SIG-M5 (cell line): Measurements from ENCODE around the gene PTCRA.

ENCODE experiments used
- DNase-seq: peaks from one replicate; lab custom pipeline; 2025; lab: John Stamatoyannopoulos, UW

Gene PTCRA

DNA sequence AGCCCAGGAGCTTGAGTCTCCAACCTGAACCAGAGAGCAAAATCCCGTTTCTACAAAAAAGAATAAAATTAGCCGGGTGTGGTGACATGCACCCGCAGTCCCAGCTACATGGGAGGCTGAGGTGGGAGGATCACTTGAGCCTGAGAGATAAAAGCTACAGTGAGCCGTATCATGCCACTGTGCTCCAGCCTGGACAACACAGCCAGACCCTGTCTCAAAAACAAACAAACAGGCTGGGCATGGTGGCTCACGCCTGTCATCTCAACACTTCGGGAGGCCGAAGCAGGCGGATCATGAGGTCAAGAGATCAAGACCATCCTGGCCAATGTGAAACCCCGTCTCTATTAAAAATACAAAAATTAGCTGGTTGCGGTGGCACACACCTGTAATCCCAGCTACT is 11.4 kb upstream of the PTCRA start:
- DNase-seq = no peak

- no peak for DNase-seq
Measured at GRCh38 chr6:42907336-42907735, 8.5 kb upstream of the PTCRA start.

GRCh38 chr6:42909835-42910234 is 6.0 kb upstream of the PTCRA start:
- DNase-seq = no peak

- no peak for DNase-seq
Measured at GRCh38 chr6:42911171-42912021, 4.5 kb upstream of the PTCRA start.

DNA sequence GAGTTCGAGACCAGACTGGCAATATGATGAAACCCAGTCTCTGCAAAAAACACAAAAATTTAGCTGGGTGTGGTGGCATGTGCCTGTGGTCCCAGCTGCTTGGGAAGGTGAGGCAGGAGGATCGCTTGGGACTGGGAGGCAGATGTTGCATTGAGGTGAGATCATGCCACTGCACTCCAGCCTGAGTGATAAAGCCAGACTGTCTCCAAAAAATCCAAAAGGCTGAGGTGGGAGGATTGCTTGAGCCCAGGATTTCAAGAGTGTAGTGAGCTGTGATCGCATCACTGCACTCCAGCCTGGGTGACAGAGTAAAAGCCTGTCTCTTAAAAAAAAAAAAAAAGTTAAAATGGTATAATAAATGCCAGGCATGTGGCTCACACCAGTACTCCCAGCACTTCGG is 1.3 kb upstream of the PTCRA start:
- no peak for DNase-seq

GRCh38 chr6:42916288-42916687 is 435 bp downstream of the PTCRA start:
- no peak for DNase-seq

- no peak for DNase-seq
Measured at GRCh38 chr6:42921801-42922200, 5.9 kb downstream of the PTCRA start.

DNA sequence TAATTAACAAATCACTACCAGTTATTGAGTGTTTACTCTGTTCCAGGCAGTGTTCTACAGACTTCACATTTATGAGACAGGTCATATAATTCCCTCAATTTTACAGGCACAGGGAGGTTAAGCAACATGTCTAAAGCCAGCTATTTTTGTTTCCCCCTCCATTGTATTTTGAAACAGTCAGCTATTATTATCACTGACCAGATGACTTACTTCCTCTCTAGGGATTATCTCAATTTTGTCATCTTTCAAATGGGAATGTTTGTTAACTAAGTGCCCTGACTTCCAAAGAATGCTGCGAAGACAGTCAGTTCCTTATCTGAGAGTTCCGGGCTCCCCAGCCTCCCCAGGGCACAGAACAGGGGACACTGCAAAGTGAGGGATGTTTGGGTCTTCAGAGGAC is 7.8 kb downstream of the PTCRA start:
- DNase-seq = peak; percentile 8

DNA sequence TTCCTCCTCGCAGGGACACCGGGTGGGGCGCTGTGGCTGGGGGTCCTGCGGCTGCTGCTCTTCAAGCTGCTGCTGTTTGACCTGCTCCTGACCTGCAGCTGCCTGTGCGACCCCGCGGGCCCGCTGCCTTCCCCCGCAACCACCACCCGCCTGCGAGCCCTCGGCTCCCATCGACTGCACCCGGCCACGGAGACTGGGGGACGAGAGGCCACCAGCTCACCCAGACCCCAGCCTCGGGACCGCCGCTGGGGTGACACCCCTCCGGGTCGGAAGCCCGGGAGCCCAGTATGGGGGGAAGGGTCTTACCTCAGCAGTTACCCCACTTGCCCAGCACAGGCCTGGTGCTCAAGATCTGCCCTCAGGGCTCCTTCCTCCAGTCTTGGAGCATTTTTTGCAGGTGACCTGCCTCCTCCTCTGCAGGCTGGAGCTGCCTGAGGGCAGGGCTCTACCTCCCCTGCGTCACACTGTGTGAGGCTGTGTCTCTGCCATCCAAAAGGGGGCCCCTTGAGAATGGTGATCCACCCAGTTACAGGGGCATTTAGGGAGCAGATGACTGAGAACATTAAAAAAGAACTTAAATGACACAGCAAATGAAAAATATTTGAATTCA is 9.5 kb downstream of the PTCRA start:
- no peak for DNase-seq

- peak; percentile 92 for DNase-seq
Measured at GRCh38 chr6:42928986-42929820, 13.3 kb downstream of the PTCRA start, which contains the start of gene CNPY3. CNPY3 (plus strand) TSS chr6:42929480; CDS start chr6:42929571, 91 bp downstream.

DNA sequence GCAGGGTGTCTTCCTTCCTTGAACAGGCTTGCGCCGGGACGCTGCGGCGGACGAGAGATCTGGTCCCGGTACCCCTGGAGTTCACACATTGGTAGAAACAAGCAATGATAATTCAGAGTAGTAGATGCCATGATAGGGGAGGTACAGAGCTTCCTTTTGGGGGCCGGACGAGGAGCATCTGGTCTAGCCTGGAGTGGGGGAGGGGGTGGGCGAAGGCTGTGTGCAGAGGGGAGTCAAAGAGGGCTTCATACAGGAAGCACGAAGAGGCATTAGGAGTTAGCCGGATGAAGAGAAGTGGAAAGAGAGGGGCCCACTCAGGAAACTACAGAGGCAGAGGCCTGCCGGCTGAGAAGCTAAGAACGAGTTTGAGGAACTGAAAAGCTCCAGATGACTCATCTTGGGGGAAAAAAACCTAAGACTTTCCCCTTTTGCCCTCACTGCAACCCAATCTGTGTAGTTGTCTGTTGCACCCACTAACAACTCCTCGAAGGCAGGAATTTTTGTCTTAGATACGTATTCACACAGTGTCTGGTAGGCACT is 14.0 kb downstream of the PTCRA start:
- peak; percentile 94 for DNase-seq

GRCh38 chr6:42932412-42932811 is 16.6 kb downstream of the PTCRA start:
- DNase-seq = no peak

DNA sequence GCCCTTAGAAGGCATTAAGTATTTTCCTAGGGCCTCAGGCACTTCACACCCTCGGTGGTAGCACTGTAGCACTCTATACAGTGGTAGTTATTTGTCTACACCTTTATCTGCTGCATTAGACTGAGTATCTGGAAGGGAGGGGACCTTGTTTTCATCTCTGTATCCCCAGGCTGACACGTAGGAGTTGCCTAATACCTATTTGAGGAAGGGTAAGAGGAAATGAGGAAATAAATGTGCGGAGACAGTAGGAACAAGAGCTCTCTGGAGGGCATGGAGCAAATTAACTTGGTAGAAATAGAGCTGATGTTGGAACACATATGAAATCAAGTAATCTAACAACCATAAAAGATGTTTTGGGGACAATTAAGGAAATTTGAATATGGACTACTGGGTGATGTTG is 17.4 kb downstream of the PTCRA start:
- DNase-seq = peak; percentile 58

GRCh38 chr6:42935322-42935721 is 19.5 kb downstream of the PTCRA start:
- DNase-seq = no peak

DNA sequence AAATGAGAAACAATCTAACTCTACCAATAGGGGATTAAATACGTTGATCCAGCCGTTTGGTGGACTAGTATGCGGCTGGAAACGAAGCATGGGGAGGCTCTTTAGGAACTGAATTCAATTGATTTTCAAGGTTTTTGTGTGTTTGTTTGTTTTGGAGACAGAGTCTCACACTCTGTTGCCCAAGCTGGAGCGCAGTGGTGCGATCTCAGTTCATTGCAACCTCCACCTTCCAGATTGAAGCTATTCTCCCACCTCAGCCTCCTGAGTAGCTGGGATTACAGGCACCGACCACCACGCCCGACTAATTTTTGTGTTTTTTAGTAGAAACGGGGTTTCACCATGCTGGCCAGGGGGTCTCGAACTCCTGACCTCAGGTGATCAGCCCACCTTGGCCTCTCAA is 20.5 kb downstream of the PTCRA start:
- no peak for DNase-seq

DNA sequence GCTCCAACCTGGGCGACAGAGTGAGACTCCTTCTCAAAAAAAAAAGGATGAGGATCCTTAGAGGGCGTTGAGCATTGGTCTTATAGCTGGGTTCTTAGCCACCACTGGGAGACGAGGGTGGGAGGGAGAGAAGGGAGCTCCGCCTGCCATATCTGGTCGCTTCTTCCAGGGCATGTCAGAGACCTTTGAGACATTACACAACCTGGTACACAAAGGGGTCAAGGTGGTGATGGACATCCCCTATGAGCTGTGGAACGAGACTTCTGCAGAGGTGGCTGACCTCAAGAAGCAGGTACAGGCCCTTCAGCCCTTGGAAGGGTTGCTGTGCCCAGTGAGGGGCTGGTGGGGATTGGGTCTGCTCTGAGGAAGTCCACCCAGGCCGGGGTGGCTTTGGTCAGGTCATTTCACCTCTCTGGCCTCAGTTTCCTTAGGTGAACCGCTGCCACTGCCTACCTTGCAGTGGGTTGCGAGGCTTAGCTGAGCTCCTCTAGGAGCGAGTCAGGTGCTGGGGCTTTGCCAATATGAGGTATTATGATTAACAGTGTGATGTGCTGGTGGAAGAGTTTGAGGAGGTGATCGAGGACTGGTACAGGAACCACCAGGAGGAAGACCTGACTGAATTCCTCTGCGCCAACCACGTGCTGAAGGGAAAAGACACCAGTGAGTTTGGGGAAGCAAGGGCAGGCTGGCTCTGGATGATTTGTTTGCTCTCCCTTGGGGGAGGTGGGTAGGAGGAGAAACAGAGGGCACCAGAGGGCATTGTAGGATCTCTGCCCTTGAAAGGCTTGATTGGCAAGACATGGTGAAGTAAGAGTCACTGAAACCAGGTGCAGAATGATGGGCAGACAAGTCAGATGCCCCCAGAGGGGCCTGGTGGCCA is 21.9 kb downstream of the PTCRA start:
- no peak for DNase-seq

DNA sequence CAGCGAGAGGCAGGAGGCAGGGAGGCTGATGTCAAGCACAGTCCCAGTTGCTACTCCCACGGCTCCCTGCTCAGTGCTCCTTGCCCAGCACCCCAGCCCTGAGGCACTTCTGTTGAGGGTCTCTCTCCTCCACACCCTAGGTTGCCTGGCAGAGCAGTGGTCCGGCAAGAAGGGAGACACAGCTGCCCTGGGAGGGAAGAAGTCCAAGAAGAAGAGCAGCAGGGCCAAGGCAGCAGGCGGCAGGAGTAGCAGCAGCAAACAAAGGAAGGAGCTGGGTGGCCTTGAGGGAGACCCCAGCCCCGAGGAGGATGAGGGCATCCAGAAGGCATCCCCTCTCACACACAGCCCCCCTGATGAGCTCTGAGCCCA is 22.6 kb downstream of the PTCRA start:
- DNase-seq = no peak

GRCh38 chr6:42938987-42939809 is 23.3 kb downstream of the PTCRA start:
- DNase-seq = no peak

DNA sequence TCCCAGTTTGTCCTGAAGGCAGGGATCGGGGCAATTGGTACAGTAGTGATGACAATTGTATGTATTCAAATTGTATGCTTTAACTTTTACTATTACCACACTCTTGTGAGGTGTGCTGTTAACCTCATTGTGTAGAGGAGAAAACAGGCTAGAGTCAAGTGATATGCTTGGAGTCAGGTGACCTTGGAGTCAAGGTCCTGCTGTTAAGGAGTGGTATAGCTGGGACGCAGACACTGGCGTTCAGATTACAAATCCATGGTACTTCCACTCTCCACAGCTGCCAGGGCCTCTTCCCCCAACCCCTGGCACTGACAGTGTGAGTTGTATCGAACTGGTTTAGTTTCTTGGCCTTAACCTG is 23.9 kb downstream of the PTCRA start:
- no peak for DNase-seq

GRCh38 chr6:42940493-42941045 is 24.7 kb downstream of the PTCRA start:
- DNase-seq = no peak
